Measurements from ENCODE around the gene LRRC36.

LRRC36 gene

DNA sequence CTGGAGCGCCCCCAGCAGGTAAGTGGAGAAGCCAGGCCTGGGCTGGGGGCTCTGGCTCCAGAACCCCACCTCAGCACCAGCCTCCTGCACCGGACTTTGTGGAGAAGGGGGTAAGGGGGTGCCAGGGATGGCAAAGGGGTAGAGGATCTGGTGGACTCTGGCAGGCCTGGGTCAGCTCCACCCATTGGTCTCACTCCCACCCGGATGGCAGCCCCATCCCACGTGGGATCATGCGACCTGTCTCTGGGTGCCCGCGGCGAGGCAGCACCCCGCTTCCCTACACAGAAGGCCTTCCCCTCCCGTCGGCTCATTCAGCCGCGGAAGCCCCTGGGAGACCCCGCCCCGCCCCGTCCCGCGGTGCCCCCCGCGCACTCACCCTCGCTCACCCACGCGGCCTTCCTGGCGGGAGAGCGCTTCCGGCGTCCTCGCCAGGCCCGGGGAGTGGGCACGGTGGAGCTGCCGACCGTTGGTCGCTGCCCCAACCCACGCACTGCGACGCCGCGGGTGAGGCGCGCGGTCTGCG is 47.8 kb upstream of the LRRC36 start:
- Histone ChIP-seq H2BK120ac (ENCODE audit: low read depth, low read length) (no peak overlapping the region), H3K4ac (ENCODE audit: low read length) (no peak overlapping the region), H2AFZ (ENCODE audit: low read length) (peak overlapping the region; percentile 82), H3K9me3 (replicated peaks in 1 of 2; ENCODE audit: control insufficient read depth in 2 of 2, insufficient read depth in 1 of 2, low read depth in 1 of 2, low read length in 2 of 2) (no peaks in the 10 kb centered on the region), H3K27ac (replicated peaks; ENCODE audit: low read length) (no peak overlapping the region), H3K14ac (ENCODE audit: low read length) (peak overlapping the region; percentile 98), H3K27me3 (ENCODE audit: control insufficient read depth in 3 of 3, insufficient read depth in 3 of 3, low read depth in 1 of 3, low read length in 3 of 3) (peaks cover 0 to 65% (median 11%) of the 10 kb centered on the region in 3 experiments), H2BK15ac (ENCODE audit: low read length) (peak overlapping the region; percentile 10), H3K79me1 (ENCODE audit: low read depth, low read length) (no peaks in the 10 kb centered on the region), H3K4me1 (ENCODE audit: control insufficient read depth in 2 of 2, insufficient read depth in 1 of 2, low read depth in 1 of 2, low read length in 2 of 2) (no peaks in the 10 kb centered on the region), H4K8ac (ENCODE audit: low read depth, low read length) (no peak overlapping the region), H3K9ac (ENCODE audit: low read depth, low read length, poor library complexity) (peak overlapping the region; percentile 75), H3K4me2 (ENCODE audit: insufficient read depth, low read length, poor library complexity, severe bottlenecking) (peak overlapping the region; percentile 54), H2BK12ac (ENCODE audit: low read length) (no peak overlapping the region), H3K23ac (ENCODE audit: low read depth, low read length, poor library complexity) (peak overlapping the region; percentile 37), H3K18ac (ENCODE audit: low read length) (peak overlapping the region; percentile 94), H3K36me3 (replicated peaks in 1 of 2; ENCODE audit: control insufficient read depth in 2 of 2, insufficient read depth in 2 of 2, low read length in 2 of 2) (no peaks in the 10 kb centered on the region), H2AK5ac (ENCODE audit: low read depth, low read length) (no peak overlapping the region), H2BK5ac (ENCODE audit: low read length) (no peak overlapping the region), H4K91ac (ENCODE audit: low read depth, low read length, poor library complexity) (no peak overlapping the region), H3K4me3 (ENCODE audit: low read length in 2 of 2) (peak overlapping the region; percentile 23 to 76)
- no CpG with 5 or more reads among the region's 42 CpGs for WGBS, 2 donors (ENCODE audit: extremely low coverage in 2 of 2, insufficient read length in 2 of 2, insufficient replicate concordance in 1 of 2)
- DNase-seq (ENCODE audit: low spot score), result no peak

DNA sequence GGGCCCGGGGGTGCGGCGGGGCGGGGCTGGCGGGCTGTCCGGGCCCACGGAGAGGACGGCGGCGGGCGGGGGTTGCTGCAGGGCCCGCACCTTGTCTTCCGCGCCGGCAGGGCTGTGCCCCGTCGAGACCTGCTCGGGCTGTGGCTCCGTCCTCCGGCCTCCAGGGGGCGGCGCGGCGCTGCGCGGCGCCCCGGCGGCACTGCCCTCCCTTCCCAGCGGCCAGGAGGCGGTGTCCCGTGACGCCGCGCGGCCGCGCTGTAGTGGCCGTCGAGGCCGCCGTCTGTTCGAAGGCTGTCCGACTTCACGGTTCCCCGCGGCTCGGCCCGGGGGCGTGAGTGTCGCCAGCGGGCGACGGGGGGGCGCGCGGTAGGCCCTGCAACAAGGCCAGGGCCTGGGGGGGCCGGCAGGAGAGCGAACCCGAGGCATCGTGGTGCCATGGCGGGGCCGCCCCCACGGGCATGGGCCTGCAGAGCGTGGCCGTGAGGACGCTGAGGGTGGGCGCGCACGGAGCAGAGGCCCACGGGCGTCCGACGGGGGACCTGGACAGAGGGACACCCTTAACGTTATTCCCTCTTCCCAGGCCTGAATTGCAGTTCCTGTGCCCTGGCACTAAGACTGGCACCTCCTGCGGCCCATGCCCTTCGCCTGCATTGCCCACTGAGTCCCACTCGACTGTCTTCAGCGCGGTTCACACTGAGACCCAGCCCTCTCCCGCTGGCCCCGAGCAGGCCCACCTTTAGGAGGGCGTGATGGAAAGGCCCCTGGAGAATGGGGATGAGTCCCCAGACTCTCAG is 47.1 kb upstream of the LRRC36 start, which contains the start of gene PLEKHG4:
PLEKHG4 (plus strand) TSS at position 237 of the 794 bp plus-strand sequence; CDS start at position 750, 513 bp downstream.
- peak; percentile 58 for DNase-seq (ENCODE audit: low spot score)
- peak within 1 kb of the TSS; percentile 53 for H3K4ac ChIP-seq (ENCODE audit: low read length)
- H2BK5ac ChIP-seq (ENCODE audit: low read length), result peak within 1 kb of the TSS; percentile 80
- H2AFZ ChIP-seq (ENCODE audit: low read length), result peak within 1 kb of the TSS; percentile 82
- peaks cover 0 to 66% (median 11%) of the 10 kb centered on the region in 3 experiments for H3K27me3 ChIP-seq (ENCODE audit: control insufficient read depth in 3 of 3, insufficient read depth in 3 of 3, low read depth in 1 of 3, low read length in 3 of 3)
- H3K36me3 ChIP-seq (replicated peaks in 1 of 2; ENCODE audit: control insufficient read depth in 2 of 2, insufficient read depth in 2 of 2, low read length in 2 of 2), result no peaks in the 10 kb centered on the region
- H3K4me1 ChIP-seq (ENCODE audit: control insufficient read depth in 2 of 2, insufficient read depth in 1 of 2, low read depth in 1 of 2, low read length in 2 of 2), result no peaks in the 10 kb centered on the region
- peak within 1 kb of the TSS; percentile 23 to 76 for H3K4me3 ChIP-seq (ENCODE audit: low read length in 2 of 2)
- peak within 1 kb of the TSS; percentile 96 for H4K8ac ChIP-seq (ENCODE audit: low read depth, low read length)
- H3K18ac ChIP-seq (ENCODE audit: low read length), result peak within 1 kb of the TSS; percentile 98
- peak within 1 kb of the TSS; percentile 77 for H2AK5ac ChIP-seq (ENCODE audit: low read depth, low read length)
- no peaks in the 10 kb centered on the region for H3K9me3 ChIP-seq (replicated peaks in 1 of 2; ENCODE audit: control insufficient read depth in 2 of 2, insufficient read depth in 1 of 2, low read depth in 1 of 2, low read length in 2 of 2)
- peak within 1 kb of the TSS; percentile 54 for H3K4me2 ChIP-seq (ENCODE audit: insufficient read depth, low read length, poor library complexity, severe bottlenecking)
- peak within 1 kb of the TSS; percentile 85 for H4K91ac ChIP-seq (ENCODE audit: low read depth, low read length, poor library complexity)
- H3K27ac ChIP-seq (replicated peaks; ENCODE audit: low read length), result no peak within 1 kb of the TSS
- WGBS, 2 donors (ENCODE audit: extremely low coverage in 2 of 2, insufficient read length in 2 of 2, insufficient replicate concordance in 1 of 2), result no CpG with 5 or more reads among the region's 83 CpGs
- peak within 1 kb of the TSS; percentile 98 for H3K14ac ChIP-seq (ENCODE audit: low read length)
- H2BK12ac ChIP-seq (ENCODE audit: low read length), result peak within 1 kb of the TSS; percentile 36
- H2BK15ac ChIP-seq (ENCODE audit: low read length), result peak within 1 kb of the TSS; percentile 53
- H3K23ac ChIP-seq (ENCODE audit: low read depth, low read length, poor library complexity), result peak within 1 kb of the TSS; percentile 80
- H3K9ac ChIP-seq (ENCODE audit: low read depth, low read length, poor library complexity), result peak within 1 kb of the TSS; percentile 75
- no peak within 1 kb of the TSS for H2BK120ac ChIP-seq (ENCODE audit: low read depth, low read length)
- H3K79me1 ChIP-seq (ENCODE audit: low read depth, low read length), result no peaks in the 10 kb centered on the region

DNA sequence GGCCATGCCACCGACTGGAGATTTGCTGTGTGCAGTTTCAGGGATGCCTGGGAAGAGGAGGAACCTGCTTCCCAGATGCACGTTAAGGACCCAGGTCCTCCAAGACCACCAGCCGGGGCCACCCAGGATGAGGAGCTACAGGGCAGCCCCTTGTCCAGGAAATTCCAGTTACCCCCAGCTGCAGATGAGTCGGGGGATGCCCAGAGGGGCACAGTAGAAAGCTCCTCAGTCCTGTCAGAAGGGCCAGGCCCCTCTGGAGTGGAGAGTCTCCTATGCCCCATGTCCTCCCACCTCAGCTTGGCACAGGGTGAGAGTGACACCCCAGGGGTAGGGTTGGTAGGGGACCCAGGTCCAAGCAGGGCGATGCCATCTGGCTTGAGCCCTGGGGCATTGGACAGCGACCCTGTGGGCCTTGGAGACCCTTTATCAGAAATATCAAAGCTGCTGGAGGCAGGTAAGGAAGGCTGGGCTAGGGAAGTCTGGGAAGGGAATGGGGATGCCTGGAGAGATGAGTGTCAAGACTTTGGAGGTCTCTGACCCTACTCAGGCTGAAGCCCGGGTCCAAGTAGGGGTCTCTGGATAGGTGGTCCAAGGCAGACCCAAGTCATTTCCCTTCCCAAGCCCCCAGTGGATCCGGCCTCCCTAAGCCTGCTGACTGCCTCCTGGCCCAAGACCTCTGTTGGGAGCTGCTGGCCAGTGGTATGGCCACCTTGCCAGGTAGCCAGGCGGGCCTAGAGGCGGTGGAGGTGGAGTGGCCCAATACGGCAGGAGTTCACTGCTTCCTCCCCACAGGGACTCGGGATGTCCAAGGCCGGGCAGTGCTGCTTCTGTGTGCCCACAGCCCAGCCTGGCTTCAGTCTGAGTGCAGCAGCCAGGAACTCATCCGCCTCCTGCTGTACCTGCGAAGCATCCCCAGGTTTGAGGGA is 46.3 kb upstream of the LRRC36 start:
- H3K4ac ChIP-seq (ENCODE audit: low read length), result no peak overlapping the region
- no peaks in the 10 kb centered on the region for H3K79me1 ChIP-seq (ENCODE audit: low read depth, low read length)
- no peak overlapping the region for H2AFZ ChIP-seq (ENCODE audit: low read length)
- H2BK12ac ChIP-seq (ENCODE audit: low read length), result peak overlapping the region; percentile 30
- no peak overlapping the region for H3K27ac ChIP-seq (replicated peaks; ENCODE audit: low read length)
- no peak overlapping the region for H3K4me3 ChIP-seq (ENCODE audit: low read length in 2 of 2)
- peaks cover 0 to 73% (median 11%) of the 10 kb centered on the region in 3 experiments for H3K27me3 ChIP-seq (ENCODE audit: control insufficient read depth in 3 of 3, insufficient read depth in 3 of 3, low read depth in 1 of 3, low read length in 3 of 3)
- H3K9me3 ChIP-seq (replicated peaks in 1 of 2; ENCODE audit: control insufficient read depth in 2 of 2, insufficient read depth in 1 of 2, low read depth in 1 of 2, low read length in 2 of 2), result no peaks in the 10 kb centered on the region
- H3K14ac ChIP-seq (ENCODE audit: low read length), result no peak overlapping the region
- DNase-seq (ENCODE audit: low spot score), result no peak
- H2AK5ac ChIP-seq (ENCODE audit: low read depth, low read length), result peak overlapping the region; percentile 77
- H4K8ac ChIP-seq (ENCODE audit: low read depth, low read length), result no peak overlapping the region
- H2BK15ac ChIP-seq (ENCODE audit: low read length), result peak overlapping the region; percentile 53
- peak overlapping the region; percentile 85 for H4K91ac ChIP-seq (ENCODE audit: low read depth, low read length, poor library complexity)
- WGBS, 2 donors (ENCODE audit: extremely low coverage in 2 of 2, insufficient read length in 2 of 2, insufficient replicate concordance in 1 of 2), result no CpG with 5 or more reads among the region's 15 CpGs
- H2BK120ac ChIP-seq (ENCODE audit: low read depth, low read length), result no peak overlapping the region
- H3K18ac ChIP-seq (ENCODE audit: low read length), result peak overlapping the region; percentile 32
- peak overlapping the region; percentile 53 for H3K23ac ChIP-seq (ENCODE audit: low read depth, low read length, poor library complexity)
- no peaks in the 10 kb centered on the region for H3K36me3 ChIP-seq (replicated peaks in 1 of 2; ENCODE audit: control insufficient read depth in 2 of 2, insufficient read depth in 2 of 2, low read length in 2 of 2)
- peak overlapping the region; percentile 80 for H2BK5ac ChIP-seq (ENCODE audit: low read length)
- no peak overlapping the region for H3K4me2 ChIP-seq (ENCODE audit: insufficient read depth, low read length, poor library complexity, severe bottlenecking)
- H3K4me1 ChIP-seq (ENCODE audit: control insufficient read depth in 2 of 2, insufficient read depth in 1 of 2, low read depth in 1 of 2, low read length in 2 of 2), result no peaks in the 10 kb centered on the region
- H3K9ac ChIP-seq (ENCODE audit: low read depth, low read length, poor library complexity), result peak overlapping the region; percentile 15

All from neuronal stem cell (in vitro differentiated cells).